Erythroblast (primary cell): ENCODE measurements around the gene FAM13C.

Experiments
- DNase-seq, 2 experiments: peaks; one replicate each; lab custom pipeline; 2025; lab: John Stamatoyannopoulos, UW
- GATA1 ChIP-seq: IDR thresholded peaks from 2 replicates; pipeline ENCODE4 v1.6.1; 2011; ENCODE audit warnings: low read depth, mild to moderate bottlenecking, control low read depth, low read length, moderate library complexity
- POLR2A ChIP-seq: IDR thresholded peaks from 2 replicates; pipeline ENCODE4 v1.6.1; 2011; ENCODE audit warnings: mild to moderate bottlenecking, low read length

The FAM13C gene

GRCh38 chr10:59284118-59284975 is 78.0 kb downstream of the FAM13C start:
- no peak for DNase-seq
- no peak for TF ChIP-seq POLR2A
- TF ChIP-seq GATA1 = no peak

GRCh38 chr10:59283456-59284091 is 78.8 kb downstream of the FAM13C start:
- no peak for DNase-seq
- no peak for TF ChIP-seq POLR2A
- TF ChIP-seq GATA1 = no peak

- no peak for TF ChIP-seq POLR2A
- DNase-seq = no peak
These were observed 80.5 kb downstream of the FAM13C start for GRCh38 chr10:59281861-59282260.

- TF ChIP-seq GATA1 = no peak
- no peak for TF ChIP-seq POLR2A
These were observed 82.3 kb downstream of the FAM13C start for GRCh38 chr10:59279991-59280505.

GRCh38 chr10:59279476-59279875 is 82.9 kb downstream of the FAM13C start:
- TF ChIP-seq GATA1 (no peak), POLR2A (no peak)
- no peak for DNase-seq

More at GRCh38 chr10:59279991-59280505, 82.3 kb downstream of the FAM13C start:
- DNase-seq = no peak

GRCh38 chr10:59276919-59277318 is 85.4 kb downstream of the FAM13C start:
- TF ChIP-seq POLR2A = no peak
- no peak for TF ChIP-seq GATA1
- DNase-seq = no peak

- no peak for TF ChIP-seq GATA1
- no peak for TF ChIP-seq POLR2A
- no peak for DNase-seq
These were observed 86.2 kb downstream of the FAM13C start for GRCh38 chr10:59276133-59276532.

- no peak for TF ChIP-seq GATA1
- TF ChIP-seq POLR2A = no peak
- DNase-seq = no peak
These were observed 88.9 kb downstream of the FAM13C start for GRCh38 chr10:59273445-59273844.

- no peak for DNase-seq
- TF ChIP-seq GATA1 = no peak
These were observed 90.3 kb downstream of the FAM13C start for GRCh38 chr10:59272061-59272460.

- no peak for TF ChIP-seq POLR2A
- TF ChIP-seq GATA1 = no peak
- DNase-seq = no peak
These were observed 91.2 kb downstream of the FAM13C start for GRCh38 chr10:59271160-59271559.

- no peak for DNase-seq
- TF ChIP-seq GATA1 (no peak), POLR2A (no peak)
These were observed 91.9 kb downstream of the FAM13C start for GRCh38 chr10:59270492-59270891.

- TF ChIP-seq POLR2A (no peak), GATA1 (no peak)
- no peak for DNase-seq
These were observed 92.7 kb downstream of the FAM13C start for GRCh38 chr10:59269651-59270050.

GRCh38 chr10:59268460-59268859 is 93.9 kb downstream of the FAM13C start:
- no peak for DNase-seq
- TF ChIP-seq POLR2A = no peak
- TF ChIP-seq GATA1 = no peak

GRCh38 chr10:59266321-59266720 is 96.0 kb downstream of the FAM13C start:
- no peak for TF ChIP-seq POLR2A
- no peak for TF ChIP-seq GATA1
- no peak for DNase-seq

- DNase-seq = no peak
- no peak for TF ChIP-seq POLR2A
- no peak for TF ChIP-seq GATA1
These were observed 97.2 kb downstream of the FAM13C start for GRCh38 chr10:59265141-59265540.
